Spinal cord (tissue), 10 donors: ENCODE measurements around the gene OR5AK2. TPM values are rescaled to one million over a fixed set of nuclear protein-coding genes. Genes with fewer than 3 reads are reported as not detected.
A peak's percentile ranks its signal among the peaks of the same experiment; 100 is the strongest.
"Not testable (repeated sequence)": the region's sequence is repeated elsewhere in the genome, so short reads cannot be mapped to it uniquely, and the experiment has no call there.

Source experiments
- DNase-seq, 6 donors: peaks; one replicate each; pipeline versions ENCODE4 v3.0.0 to v3.0.0-alpha.2; 2013 to 2015; ENCODE audit warnings: low spot score in 6 of 6, low read depth in 4 of 6
- H3K27ac ChIP-seq: one replicate; pipeline ENCODE4 v1.5.1; 2013; ENCODE audit warnings: low read depth, low read length, control low read depth
- H3K27me3 ChIP-seq: one replicate; pipeline ENCODE4 v1.6.1; 2013; ENCODE audit warnings: low read length; ENCODE audit not compliant: control insufficient read depth, insufficient read depth
- H3K36me3 ChIP-seq: one replicate; pipeline ENCODE4 v1.6.1; 2013; ENCODE audit warnings: low read length; ENCODE audit not compliant: control insufficient read depth, insufficient read depth
- H3K4me1 ChIP-seq: one replicate; pipeline ENCODE4 v1.6.1; 2013; ENCODE audit warnings: low read length; ENCODE audit not compliant: control insufficient read depth, insufficient read depth
- H3K4me3 ChIP-seq: one replicate; pipeline ENCODE4 v1.5.1; 2013; ENCODE audit warnings: low read depth, low read length, control low read depth
- H3K9me3 ChIP-seq: one replicate; pipeline ENCODE4 v1.6.1; 2013; ENCODE audit warnings: low read length; ENCODE audit not compliant: control insufficient read depth, insufficient read depth
- WGBS: methylation state at CpG from one replicate; pipeline ENCODE4 v1.1.5; 2013; ENCODE audit warnings: missing lambda C conversion rate; ENCODE audit not compliant: insufficient coverage; 5-methylcytosine and 5-hydroxymethylcytosine counted together
- long read RNA-seq, 4 donors: transcript quantifications; one replicate each; lab custom pipeline, GENCODE V29; 2026
- polyA plus RNA-seq, 2 donors: library from polyadenylated mRNA; unstranded; fragments of 120-200 nt; gene quantifications; one replicate each; pipeline ENCODE4 v1.2.1, GENCODE V29; 2013; ENCODE audit not compliant: insufficient read length in 2 of 2
- total RNA-seq, 2 donors: library from RNA; depleted of rRNA in 1 of 2; stranded (reverse); fragments of 120-200 nt in 1 of 2; fragments of >200 nt in 1 of 2; gene quantifications; one replicate each; pipeline versions ENCODE4 v1.2.3 to v1.2.4, GENCODE V29; 2013 to 2014
- donor health status: healthy.

Gene OR5AK2, protein sequence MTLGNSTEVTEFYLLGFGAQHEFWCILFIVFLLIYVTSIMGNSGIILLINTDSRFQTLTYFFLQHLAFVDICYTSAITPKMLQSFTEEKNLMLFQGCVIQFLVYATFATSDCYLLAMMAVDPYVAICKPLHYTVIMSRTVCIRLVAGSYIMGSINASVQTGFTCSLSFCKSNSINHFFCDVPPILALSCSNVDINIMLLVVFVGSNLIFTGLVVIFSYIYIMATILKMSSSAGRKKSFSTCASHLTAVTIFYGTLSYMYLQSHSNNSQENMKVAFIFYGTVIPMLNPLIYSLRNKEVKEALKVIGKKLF
- total RNA-seq (not detected), polyA plus RNA-seq (not detected)
- long read RNA-seq, donor 1, partial matches to known transcripts = 0 of 1 reads
- long read RNA-seq, donor 1, other reads (novel, unspliced or antisense) = 0 of 1 reads
- long read RNA-seq, donor 2 = 0 reads
- long read RNA-seq, donor 3 = 0 reads
- long read RNA-seq, donor 4 = 0 reads

DNA sequence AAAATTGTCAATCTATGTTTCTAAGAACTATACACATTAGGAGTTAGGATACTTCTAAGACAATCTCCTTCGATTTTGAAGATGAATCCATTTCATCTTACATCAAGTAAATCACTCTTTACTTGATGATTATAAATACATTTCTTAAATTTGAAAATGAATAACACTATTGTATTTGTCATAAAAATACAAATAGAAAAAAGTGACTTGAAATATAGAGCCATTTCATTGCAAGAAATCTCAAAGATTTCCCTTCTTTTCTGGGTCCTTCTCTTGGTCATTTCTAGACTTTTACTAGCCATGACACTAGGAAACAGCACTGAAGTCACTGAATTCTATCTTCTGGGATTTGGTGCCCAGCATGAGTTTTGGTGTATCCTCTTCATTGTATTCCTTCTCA is at the start of gene OR5AK2:
OR5AK2 (plus strand) TSS at position 301 of the 400 bp plus-strand sequence; CDS start at position 301, 0 bp downstream.
- Histone ChIP-seq H3K36me3 (no peaks in the 10 kb centered on the region), H3K27me3 (no peaks in the 10 kb centered on the region), H3K4me3 (no peak within 1 kb of the TSS), H3K27ac (no peak within 1 kb of the TSS), H3K4me1 (no peaks in the 10 kb centered on the region), H3K9me3 (no peaks in the 10 kb centered on the region)
- no CpG with 5 or more reads among the region's 1 CpG for WGBS
- no peak for DNase-seq

DNA sequence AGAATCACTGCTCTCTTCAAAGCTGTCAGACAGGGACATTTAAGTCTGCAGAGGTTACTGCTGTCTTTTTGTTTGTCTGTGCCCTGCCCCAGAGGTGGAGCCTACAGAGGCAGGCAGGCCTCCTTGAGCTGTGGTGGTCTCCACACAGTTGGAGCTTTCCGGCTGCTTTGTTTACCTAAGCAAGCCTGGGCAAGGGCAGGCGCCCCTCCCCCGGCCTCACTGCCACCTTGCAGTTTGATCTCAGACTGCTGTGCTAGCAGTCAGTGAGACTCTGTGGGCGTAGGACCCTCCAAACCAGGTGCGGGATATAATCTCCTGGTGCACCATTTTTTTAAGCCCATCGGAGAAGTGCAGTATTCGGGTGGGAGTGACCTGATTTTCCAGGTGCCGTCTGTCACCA is 43.2 kb upstream of the OR5AK2 start:
- not testable (repeated sequence) for DNase-seq, H3K27ac ChIP-seq, H3K36me3 ChIP-seq, H3K4me1 ChIP-seq, H3K4me3 ChIP-seq, H3K9me3 ChIP-seq, H3K27me3 ChIP-seq
- 87% methylated on average over 8 of the region's 8 CpGs for WGBS

DNA sequence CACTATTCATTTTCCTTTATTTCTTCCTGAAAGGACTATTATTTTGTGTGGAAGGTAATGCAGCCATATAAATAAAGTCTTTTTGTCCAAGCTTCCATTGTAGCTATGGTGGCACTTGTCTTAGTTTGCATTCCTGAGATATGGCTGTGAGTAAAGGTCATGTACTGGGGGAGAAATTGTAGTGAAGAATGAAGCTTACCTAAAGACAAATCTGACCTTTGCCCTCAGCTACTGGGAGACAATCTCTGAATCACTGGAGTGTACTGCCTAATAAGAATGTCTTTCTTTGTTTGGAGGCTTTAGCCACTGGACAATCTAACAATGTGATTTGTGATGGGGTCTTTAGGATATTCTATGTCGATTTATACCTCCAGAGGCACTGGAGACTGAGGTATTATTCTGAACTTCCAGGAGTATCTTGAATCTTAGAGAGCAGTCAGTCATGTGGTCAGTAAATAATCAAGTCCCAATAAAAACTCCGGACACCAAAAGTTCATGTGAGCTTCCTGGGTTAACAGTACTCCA is 39.7 kb upstream of the OR5AK2 start:
- H3K27me3 ChIP-seq = no peaks in the 10 kb centered on the region
- H3K27ac ChIP-seq = no peak overlapping the region
- no peaks in the 10 kb centered on the region for H3K4me1 ChIP-seq
- WGBS = 80% methylated on average over 1 of the region's 2 CpGs
- H3K36me3 ChIP-seq = no peaks in the 10 kb centered on the region
- no peak overlapping the region for H3K4me3 ChIP-seq
- DNase-seq = no peak
- no peaks in the 10 kb centered on the region for H3K9me3 ChIP-seq

DNA sequence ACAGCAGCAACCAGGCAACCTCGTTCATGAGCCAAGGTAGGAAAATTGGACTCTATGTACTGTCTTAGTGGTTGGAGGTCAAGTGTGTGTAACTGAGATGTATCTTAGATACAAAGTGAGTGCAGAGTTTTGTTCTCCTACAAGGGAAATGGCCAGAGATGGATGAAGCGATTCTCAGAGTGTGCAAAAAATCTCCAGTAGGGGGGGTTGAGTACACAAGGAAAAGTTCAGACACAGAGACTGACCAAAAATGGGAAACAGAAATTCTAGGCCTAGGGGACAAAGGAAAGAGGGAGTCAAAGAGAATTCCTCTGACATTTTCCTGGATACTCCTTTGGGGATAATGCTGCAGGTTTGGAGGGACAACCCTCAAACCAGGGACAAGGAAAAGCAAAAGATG is 38.2 kb upstream of the OR5AK2 start:
- H3K36me3 ChIP-seq = no peaks in the 10 kb centered on the region
- H3K27me3 ChIP-seq = no peaks in the 10 kb centered on the region

DNA sequence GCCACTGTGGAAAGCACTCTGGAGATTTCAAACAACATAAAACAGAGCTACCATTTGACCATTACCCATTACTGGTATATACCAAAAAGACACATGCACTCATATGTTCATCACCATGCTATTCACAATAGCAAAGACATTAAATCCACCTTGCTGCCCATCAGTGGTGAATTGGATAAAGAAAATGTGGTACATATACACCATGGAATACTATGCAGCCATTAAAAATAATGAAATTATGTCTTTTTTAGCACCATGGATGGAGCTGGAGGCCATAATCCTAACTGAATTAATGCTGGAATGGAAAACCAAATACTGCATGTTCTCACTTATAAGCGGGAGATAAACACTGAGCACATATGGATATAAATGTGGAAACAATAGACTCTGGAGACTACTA is 34.8 kb upstream of the OR5AK2 start:
- H3K9me3 ChIP-seq, H3K4me3 ChIP-seq, DNase-seq, H3K27ac ChIP-seq, H3K4me1 ChIP-seq, H3K27me3 ChIP-seq, H3K36me3 ChIP-seq: not testable (repeated sequence)
- WGBS = no CpG with 5 or more reads among the region's 1 CpG

More for the DNA sequence above, 38.2 kb upstream of the OR5AK2 start:
- H3K4me1 ChIP-seq = no peaks in the 10 kb centered on the region
- H3K27ac ChIP-seq = no peak overlapping the region
- peak in 1 of 6 donors; percentile 8 for DNase-seq
- 85% methylated on average over 2 of the region's 2 CpGs for WGBS
- no peaks in the 10 kb centered on the region for H3K9me3 ChIP-seq
- no peak overlapping the region for H3K4me3 ChIP-seq

DNA sequence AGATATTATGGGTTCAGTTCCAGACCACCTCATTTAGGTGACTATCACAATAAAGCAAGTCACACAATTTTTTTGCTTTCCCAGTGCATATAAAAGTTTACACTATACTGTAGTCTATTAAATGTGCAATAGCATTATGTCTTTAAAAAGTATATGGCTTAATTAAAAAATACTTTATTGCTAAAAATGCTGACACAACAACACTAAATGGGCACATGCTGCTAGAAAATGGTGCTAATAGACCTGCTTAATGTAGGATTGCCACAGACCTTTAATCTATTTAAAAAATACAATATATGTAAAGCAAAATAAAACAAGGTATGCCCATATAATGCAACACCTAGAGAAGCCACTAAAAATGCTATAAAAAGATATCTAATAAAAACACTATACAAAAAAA is 27.1 kb upstream of the OR5AK2 start:
- Histone ChIP-seq H3K36me3 (no peaks in the 10 kb centered on the region), H3K4me1 (no peaks in the 10 kb centered on the region), H3K4me3 (no peak overlapping the region), H3K27ac (no peak overlapping the region), H3K27me3 (no peaks in the 10 kb centered on the region), H3K9me3 (no peaks in the 10 kb centered on the region)
- DNase-seq = no peak

DNA sequence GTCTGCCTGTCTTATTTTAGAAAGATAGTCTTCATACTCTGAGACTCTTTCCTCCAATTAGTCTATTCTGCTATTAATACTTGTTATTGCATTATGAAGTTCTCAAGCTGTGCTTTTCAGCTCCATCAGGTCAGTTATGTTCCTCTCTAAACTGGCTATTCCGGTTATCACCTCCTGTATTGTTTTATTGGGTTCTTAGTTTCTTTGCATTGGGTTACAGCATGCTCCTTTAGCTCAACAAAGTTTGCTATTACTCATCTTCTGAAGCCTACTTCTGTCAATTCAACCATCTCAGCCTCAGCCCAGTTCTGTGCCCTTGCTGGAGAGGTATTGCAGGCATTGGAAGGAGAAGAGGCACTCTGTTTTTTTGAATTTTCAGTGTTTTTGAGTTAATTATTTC is 21.0 kb upstream of the OR5AK2 start:
- Histone ChIP-seq H3K4me1 (no peaks in the 10 kb centered on the region), H3K9me3 (no peaks in the 10 kb centered on the region), H3K27ac (no peak overlapping the region), H3K27me3 (no peaks in the 10 kb centered on the region), H3K4me3 (no peak overlapping the region), H3K36me3 (no peaks in the 10 kb centered on the region)
- no peak for DNase-seq
- WGBS = no CpG with 5 or more reads among the region's 1 CpG

DNA sequence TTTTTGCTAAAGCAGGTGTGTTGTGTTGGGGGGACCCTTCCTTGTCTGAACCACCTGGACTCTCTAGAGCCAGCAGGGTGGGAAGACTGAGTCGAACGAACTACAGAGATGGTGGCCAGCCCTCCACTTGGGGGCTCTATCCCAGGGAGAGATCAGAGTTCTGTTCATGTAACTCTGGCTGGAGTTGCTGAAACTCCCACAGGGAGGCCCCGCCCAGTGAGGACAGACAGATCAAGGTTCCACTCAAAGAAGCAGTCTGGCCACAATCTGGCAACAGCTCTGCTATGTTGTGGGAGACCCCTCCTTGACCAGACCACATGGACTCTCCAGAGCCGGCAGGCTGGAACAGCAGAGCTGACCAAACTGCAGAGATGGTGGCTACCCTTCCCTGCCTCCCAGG is 20.2 kb upstream of the OR5AK2 start:
- H3K36me3 ChIP-seq = no peaks in the 10 kb centered on the region
- no peaks in the 10 kb centered on the region for H3K9me3 ChIP-seq
- 90% methylated on average over 4 of the region's 4 CpGs for WGBS
- DNase-seq = no peak
- no peak overlapping the region for H3K4me3 ChIP-seq
- no peaks in the 10 kb centered on the region for H3K27me3 ChIP-seq
- H3K4me1 ChIP-seq = no peaks in the 10 kb centered on the region
- H3K27ac ChIP-seq = no peak overlapping the region

DNA sequence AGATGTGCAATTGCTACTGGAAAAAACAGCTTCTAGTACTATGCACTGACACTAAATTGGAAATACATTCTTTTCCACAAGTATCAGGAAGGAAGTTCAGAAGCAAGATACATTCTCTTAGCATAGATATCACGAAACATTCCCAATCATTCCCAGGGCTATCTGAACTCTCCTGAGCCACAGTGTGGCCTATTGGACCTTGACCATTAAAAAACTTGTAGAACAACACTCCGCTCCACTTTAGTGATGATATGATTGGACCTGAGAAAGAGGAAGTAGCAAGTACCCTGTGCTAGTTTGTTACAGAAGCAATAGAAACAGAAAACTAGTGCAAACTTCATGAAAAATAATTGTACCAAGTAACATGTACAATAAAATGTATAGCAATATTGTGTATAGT is 11.4 kb upstream of the OR5AK2 start:
- WGBS = no CpG with 5 or more reads among the region's 2 CpGs
- no peaks in the 10 kb centered on the region for H3K9me3 ChIP-seq
- no peak overlapping the region for H3K27ac ChIP-seq
- H3K36me3 ChIP-seq = no peaks in the 10 kb centered on the region
- H3K4me1 ChIP-seq = no peaks in the 10 kb centered on the region
- no peaks in the 10 kb centered on the region for H3K27me3 ChIP-seq
- DNase-seq = no peak
- H3K4me3 ChIP-seq = no peak overlapping the region

DNA sequence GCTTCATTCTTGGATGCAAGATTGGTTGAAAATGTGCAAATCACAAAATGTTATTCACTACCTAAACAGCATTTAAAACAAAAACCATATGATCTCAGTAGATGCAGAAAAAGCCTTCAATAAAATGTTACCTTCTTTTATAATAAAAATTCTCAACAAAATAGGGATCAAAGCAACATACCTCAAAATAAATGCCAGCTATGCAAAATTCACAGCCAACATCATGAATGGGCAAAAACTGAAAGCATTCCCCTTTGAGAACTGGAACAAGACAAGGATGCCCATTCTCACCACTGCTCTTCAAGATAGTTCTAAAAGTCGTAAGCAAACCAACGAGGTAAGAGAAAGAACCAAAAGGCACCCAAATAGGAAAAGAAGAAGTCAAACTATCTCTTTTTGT is 2.0 kb downstream of the OR5AK2 start:
- DNase-seq = no peak
- Histone ChIP-seq H3K36me3 (no peaks in the 10 kb centered on the region), H3K4me3 (no peak overlapping the region), H3K4me1 (no peaks in the 10 kb centered on the region), H3K27ac (no peak overlapping the region), H3K9me3 (peaks cover 2% of the 10 kb centered on the region), H3K27me3 (no peaks in the 10 kb centered on the region)
- WGBS = no CpG with 5 or more reads among the region's 2 CpGs
